SIG-M5 treated with dmso at 0.1 percent for 504 hours (cell line): ENCODE measurements around the gene PIEZO1.

Source experiments
- DNase-seq: peaks from one replicate; lab custom pipeline; 2025; ENCODE audit not compliant: unreplicated experiment; lab: John Stamatoyannopoulos, UW

The PIEZO1 gene

DNA sequence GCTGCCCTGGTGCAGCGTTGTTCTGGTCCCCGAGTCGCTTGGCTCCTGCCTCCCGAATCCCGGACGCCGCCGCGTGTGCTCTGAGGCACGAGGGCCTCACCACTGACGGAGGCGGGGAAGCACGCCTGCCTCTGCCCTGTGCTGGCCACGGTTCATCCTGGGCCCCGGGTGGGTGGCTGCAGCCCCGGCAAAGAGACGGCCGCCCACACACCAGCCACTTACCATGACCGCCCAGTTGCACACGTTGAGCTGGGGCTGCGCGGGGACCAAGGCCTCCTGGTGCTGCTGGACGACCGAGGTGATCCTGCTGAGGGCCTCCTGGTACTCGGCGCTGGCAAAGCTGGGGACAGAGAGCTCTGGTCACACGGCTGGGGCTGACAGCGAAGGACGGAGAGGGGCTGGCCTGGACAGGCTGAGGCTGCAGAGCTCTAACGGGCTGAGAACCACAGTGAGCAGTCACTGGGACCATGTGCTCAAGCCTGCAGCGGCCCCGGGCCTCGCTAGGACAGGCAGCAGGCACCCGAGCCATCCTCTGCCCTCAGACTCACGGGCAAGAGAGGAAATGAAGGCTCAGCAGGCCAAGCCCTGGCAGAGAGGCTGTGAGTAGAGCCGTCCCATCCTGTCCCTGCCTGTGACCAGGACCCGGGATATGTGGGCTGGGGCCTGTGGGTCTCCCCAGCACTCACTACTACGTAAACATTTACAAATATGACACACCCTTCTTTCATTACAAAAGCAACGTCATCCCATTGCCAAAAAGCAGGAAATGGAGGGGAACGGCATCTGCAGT is 33.0 kb upstream of the PIEZO1 start:
- DNase-seq: no peak

DNA sequence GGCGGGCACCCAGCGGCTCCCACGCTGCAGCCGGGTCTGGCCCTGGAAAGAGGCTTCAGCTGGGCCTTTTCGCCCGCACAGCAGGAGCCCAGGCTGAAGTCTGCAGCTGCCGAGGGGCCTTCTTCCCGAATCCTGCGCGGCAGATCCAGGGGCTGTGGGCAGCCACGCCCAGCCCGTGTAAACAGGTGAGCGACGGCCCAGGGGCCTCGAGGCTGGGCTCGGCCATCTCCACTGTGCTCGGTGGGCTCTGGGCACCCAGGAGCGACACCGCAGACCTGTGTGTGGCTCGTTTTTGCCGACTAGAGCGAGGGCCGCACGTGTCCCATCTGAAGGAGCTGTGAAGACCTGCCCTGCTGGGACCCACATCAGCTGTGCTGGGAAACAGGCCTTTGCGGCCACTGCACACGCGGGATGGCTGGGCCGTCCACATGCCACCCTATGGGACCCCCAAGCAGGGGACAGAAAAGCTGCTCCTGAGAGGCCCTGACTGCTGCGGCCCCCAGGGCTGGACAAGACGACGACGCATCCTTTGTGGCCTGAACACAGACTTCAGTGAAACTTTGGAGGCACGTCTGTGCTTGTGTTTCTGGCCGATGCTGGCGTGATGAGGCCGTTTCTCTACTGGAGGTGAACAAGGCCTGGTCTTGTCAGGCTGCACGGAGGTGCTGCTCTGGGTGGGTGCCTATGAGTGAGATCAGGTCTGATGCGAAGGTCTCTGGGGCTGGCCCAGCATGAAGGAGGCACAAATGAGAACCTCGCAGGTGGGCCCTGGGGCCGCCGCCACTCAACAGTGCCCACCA is 31.9 kb upstream of the PIEZO1 start:
- DNase-seq: no peak

DNA sequence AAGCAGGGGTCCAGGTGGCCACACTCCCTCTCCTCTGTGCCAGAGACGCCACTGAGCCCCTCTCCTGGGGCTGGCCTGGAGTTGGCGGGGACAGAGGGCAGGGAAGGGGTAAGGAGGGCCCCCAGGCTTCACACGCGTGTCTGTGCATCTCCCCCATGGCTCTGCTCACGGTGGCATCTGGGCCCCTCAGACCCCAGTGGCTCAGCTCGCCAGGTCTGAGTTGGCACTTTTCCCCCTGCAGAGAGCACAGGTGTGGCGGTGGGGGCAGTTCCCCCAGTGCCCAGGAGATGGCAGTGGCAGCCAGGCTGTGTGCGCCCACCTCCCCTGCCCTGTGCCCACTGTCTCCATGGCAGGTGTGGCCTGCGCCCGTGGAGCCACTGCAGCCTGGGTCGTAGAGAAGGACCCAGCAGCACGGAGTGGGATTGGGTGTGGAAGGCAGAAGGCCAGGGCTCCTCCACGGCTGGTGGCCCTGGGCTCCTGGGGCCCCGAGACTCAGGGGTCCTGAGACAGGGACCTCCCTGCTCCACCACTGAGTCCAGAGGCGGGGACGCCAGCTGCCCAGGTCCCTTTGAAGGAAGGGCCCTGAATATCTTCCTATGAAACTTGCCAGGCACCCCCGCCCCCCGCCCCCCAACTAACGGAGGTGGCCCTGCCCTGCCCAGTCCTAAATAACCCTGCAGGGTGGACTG is 31.0 kb upstream of the PIEZO1 start:
- DNase-seq: no peak

DNA sequence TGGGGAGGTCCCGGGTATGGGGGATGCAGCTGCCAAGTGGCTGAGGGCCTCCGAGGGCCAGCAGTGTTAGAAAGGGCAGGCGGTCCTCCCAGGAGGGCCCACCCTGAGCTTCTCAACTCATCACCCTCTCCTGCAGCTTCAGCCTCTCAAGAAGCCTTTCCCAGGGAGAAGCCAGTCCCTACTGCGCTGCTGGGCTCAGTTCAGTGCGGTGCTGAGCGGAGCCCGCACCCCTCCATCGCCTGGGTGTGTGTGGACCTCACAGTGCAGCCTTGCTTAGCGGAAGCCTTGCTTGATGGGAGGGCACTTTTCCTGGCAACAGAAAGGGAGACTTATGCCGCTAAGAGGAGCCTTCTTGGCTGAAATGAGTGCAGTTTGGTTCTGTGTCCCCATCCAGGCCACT is 30.2 kb upstream of the PIEZO1 start:
- DNase-seq: no peak

DNA sequence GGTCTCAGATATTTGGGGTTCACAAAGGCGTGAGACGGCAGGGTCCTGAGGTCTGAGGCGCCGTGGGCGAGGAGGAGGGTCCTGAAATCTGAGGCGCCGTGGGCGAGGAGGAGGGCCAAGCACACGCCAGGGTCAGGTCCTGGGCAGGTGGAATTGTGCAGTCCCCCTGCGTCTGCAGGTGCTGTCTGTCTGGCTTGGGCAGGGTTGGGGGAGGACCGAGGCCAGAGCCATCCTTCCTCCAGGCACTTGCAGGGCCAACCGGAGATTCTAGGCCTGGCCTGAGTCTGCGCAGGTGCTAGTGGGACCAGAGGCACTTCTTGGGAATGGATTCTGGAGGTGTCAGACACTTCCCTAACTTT is 29.1 kb upstream of the PIEZO1 start:
- DNase-seq: no peak

DNA sequence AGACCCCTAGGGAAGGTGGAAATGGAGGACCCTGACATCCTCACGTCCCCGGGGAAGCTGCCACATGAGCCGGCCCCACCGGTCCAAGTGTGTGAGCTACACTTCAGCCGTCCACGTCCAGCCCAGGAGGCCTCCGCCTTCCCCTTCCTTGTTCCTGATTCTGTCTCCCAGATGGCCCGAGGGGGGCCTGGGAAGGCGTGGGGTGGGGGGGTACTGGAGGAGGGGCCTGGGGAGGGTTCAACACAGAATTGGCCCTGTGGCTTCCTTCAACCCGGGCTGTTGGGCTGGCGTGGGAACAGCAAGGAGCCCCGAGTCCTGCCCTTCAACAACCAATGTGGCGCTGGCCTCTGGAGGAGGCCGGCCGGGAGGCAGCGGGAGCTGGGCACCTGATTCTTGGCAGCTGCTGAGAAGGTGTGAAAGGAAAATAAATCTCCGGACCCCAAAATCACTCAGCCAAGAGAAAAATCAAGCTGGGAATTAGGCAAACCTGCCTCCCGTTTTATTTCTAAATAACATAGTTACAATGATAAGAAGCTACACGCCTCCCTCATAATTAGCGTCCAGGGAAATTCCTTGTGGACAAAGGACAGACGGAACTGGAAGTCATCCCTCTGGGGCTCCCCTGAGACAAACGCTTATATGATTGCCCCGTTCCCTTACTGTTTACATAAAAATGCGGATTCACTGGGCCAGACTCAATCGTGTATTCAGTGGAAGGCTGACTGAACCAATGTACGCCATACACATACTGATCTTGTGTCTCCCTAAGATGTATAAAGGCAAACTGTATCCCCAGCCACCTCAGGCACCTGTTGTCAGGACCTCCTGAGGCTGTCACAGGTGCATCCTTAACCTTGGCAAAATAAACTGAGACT is 28.5 kb upstream of the PIEZO1 start:
- no peak for DNase-seq

DNA sequence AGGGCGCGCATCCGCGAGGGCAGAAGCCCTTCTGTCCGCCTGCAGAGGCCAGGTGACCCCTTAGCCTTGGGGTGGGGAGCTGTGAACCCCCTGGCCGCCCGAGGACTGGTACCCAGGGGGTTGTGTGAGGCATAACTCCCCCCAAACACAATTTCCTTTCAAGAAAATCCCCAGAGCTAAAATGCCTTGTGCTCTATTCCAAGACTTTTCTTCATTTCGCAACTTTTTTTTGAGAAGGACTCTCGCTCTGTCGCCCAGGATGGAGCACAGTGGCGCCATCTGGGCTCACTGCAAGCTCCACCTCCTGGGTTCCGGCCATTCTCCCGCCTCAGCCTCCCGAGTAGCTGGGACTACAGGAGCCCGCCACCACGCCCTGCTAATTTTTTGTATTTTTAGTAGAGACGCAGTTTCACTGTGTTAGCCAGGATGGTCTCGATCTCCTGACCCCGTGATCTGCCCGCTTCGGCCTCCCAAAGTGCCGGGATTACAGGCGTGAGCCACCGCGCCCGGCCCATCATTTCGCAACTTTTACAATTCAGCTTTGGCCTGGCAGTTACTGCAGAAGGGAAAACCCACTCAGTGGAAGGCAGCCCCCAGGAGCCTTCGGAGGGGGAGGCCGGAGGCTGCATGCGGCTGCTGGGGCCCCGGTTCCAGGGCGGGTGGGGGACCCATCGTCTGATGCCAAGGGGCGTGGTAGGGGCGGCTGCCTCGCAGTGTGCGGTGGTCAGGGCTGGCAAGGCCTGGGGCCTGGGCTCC is 27.7 kb upstream of the PIEZO1 start:
- DNase-seq: peak; percentile 53

DNA sequence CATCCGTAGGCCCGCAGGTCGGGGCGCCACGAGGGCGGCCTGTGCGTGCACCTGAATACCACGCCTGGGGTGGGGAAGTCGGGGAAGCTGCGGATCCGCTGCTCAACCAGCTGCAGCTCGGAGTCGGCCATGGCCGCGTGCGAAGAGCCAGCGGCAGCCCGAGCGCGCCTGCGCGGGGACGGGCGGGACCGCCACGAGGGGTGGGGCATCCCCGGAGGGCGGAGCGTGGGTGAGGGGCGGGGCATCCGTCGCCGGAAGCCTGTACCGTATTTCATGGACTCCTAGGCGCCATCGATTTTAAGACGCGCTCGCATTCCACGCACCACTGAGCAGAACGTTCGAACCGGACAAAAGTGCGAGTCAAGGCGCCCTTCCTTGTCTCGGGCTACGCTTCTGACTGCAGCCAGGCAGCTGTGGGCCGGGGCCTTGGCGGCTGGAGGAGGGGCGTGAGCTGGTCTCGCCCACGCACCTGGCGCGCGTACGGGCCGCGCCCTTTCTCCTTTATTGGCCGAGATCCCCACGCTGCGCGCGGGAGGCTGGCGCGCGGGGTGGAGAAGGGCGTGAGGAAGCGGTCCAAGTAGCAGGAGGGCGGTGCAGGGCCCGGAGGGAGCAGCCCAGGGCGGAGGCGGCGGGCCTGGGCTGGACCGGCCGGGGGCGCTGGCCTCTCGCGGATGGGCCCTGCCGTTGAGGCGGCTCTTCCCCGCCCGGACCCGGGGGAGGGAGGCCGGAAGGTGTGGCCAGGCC is 26.9 kb upstream of the PIEZO1 start, which contains the start of gene APRT:
Gene APRT, minus strand, starts transcription at position 160 of the 744 bp plus-strand sequence. Its CDS starts 29 bp downstream, at position 131.
- peak; percentile 86 for DNase-seq

DNA sequence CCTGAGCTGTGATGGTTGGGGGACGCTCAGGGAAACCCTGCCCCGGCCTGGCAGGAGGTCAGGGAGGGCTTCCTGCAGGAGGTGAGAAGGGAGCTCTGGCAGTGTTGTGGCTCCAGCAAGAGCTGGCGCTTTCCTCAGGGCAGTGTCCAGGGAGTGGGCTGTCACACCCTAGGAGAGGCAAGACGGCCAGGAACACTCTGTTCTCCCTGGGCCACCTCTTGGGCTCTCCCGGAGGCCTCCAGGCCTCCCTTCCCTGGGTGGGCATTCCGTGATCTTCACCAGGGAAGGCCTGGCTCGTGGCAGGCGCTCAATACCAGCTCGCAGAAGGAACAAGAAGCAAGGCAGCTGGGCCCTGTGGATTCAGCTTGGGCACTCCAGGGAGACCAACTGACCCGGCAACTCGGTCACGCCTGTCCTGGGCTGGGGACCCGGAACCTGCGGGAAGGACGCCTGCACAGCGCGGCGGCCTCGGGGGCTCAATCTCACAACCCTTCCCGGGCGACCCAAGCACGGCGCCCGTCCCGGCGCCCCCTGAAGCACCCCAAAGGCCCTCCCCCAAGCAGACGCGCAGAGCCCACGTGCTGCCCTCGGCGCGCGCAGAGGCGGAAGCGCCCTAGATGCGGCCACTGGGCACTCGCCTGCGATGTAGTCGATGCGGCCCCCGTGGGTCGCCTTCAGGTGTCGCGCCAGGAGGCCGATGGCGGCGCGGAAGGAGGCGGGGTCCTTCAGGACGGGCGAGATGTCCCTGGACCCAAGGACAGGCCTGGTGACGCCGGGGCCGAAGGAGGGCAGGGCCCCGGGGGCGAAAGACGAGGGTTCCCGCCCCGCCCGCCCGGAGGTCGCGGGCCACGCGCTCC is 26.1 kb upstream of the PIEZO1 start:
- DNase-seq: peak; percentile 65

DNA sequence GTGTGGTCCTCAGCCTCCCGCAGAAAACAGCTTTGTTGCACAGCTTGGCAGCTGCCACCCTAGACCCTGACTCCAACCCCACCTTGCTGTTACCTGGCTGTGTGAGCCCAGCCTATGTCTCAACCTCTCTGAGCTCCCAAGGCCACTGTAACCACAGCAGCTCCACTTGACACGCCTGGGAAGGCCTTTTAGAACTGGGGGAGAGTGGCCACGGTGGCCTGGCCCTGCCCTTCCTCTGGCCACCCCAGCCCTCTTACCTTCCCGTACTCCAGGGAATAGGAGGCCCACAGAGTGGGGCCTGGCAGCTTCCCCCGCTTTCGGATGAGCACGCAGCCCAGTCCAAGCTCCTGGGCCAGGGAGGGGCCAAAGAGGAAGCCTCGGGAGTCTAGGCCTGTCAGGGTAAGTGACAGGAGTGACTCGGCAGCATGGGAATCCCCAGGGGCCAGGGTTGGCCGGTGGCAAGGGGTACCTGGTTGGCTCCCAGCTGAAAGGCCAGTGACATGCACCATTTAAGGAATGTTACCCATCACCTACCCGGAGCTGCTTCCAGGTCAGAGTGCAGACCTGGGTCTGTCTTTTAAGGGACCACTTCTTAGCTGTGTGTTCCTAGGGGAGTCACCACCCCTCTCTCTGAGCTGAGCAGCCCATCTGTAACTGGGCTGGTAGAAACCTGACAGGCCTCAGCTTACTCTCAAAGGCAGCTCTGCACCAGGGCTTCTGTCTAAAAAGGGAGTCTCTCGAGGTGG is 25.3 kb upstream of the PIEZO1 start:
- DNase-seq: peak; percentile 63

DNA sequence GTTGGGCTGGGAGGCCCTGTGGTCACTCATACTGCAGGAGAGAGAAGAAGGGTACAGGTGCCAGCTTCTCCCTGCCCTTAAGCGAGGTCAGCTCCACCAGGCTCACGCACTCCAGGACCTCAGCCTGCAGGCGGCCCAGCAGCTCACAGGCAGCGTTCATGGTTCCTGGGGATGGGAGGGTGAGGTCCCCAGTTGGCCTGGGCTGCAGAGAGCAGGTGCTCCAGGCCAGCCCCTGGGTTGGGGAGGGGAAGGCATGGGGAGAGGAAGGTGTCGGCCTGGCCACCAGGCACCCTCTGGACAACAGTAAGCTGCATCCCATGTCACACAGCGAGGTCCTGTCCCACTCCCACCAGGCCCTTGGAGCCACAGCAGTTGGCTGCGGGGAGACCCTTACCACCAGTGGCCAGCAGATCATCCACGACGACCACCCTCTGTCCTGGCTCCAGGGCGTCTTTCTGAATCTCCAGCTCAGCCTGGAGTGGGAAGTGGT is 24.7 kb upstream of the PIEZO1 start:
- DNase-seq: no peak

DNA sequence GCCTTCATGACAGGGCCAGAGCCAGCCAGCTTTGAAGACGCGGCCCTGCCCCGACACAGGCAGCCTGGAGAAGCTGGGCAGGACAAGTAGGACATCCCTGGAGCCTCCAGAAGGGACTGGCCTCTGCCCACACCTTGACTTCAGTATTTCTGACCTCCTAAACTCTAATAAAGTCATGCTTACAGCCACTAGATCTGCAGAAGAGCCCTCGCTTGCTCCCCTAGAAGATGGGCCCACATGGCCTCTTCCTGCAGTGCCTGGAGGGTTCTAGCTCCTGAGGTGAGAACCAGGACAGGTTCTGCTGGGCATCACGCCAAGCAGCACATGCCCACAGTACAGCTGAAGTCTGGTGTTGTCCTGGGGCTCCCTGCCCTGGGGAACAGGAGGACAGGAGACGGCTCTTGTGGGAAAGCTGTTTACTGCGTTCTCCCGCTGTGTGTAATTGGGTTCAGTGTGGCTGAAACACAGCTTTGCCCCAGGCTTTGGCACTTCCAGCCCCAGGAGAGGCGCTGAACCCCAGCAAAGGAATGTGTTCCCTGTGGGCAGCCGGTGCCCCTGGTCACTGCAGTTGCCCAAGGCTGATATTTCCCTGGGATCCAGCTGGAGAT is 24.2 kb upstream of the PIEZO1 start:
- no peak for DNase-seq

DNA sequence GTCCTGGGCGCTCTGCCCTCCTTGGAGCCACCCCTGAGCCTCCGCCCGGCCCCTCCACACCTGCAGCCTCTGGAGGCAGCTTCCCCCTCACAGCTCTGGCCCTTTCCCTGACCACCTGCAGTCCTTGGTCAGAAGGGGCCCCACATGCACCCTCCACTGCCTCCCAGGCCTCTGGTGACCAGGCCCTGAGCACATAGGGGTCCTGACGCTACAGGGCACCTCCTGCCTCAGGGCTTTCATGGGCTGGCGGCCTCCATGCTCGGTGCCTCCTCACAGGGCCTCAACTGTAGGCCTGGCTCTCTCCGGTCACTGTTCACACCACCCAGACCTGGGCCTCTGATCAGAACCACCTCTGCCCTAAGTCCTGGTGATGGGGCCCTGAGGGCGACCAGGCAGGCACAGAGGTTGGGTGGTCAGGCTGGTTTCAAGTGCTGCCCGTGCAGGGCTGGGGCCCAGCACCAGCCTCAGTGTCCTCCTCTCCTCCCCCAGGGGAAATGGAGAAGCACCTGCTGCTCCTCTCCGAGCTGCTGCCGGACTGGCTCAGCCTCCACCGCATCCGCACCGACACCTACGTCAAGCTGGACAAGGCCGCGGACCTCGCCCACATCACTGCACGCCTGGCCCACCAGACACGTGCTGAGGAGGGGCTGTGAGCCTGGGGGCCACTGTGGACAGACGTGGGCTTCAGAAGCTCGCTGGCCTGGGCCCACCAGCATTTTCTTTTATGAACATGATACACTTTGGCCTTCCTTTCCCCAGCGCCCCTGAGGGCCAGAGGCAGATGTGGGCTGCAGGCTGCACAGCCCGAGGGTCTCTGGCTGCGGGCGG is 22.8 kb upstream of the PIEZO1 start:
- DNase-seq: no peak

DNA sequence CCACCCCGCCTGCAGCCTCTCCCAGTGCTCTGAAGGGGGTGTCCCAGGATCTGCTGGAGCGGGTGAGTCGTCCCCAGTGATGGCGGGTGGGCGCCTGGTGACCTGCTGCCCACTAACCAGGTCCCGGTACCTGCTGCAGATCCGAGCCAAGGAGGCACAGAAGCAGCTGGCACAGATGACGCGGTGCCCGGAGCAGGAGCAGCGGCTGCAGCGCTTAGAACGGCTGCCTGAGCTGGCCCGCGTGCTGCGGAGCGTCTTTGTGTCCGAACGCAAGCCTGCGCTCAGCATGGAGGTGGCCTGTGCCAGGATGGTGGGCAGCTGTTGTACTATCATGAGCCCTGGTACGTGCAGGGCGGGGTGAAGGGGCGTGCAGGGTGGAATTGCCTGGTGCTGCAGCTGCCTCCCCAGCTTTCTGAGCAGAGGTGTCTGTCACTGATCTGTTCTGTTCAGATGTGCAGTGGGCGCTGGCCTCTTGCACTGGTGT is 22.2 kb upstream of the PIEZO1 start:
- no peak for DNase-seq

DNA sequence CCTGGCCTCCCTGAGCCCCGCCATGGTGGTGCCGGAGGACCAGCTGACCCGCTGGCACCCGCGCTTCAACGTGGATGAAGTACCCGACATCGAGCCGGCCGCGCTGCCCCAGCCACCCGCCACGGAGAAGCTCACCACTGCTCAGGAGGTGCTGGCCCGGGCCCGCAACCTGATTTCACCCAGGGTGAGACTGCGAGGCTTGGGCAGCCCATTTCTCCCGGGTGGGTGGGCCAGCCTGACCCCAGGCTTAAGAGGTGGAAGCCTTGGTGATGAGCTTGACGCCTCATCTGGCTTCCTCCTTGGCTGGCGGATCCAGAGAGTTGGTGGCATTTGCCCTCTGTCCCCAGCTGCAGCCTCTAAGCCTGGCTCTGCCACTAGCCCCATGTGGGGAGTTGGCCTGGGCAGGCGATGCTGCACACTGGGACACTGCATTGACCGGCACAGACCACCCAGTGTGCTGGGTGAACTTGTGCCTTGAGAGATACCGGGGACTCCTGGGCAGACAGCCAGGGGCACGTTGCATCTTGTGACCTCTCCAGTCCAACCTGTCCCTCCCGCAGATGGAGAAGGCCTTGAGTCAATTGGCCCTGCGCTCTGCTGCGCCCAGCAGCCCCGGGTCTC is 21.6 kb upstream of the PIEZO1 start:
- no peak for DNase-seq
